Breast epithelium (tissue), 3 donors: ENCODE results near the gene HDAC8.
"Not testable (repeated sequence)": the region's sequence is repeated elsewhere in the genome, so short reads cannot be mapped to it uniquely, and the experiment has no call there.

Experiments used
- CTCF ChIP-seq, 3 donors: fragments of 450-650 bp; IDR thresholded peaks; one replicate each; pipeline ENCODE4 v1.5.1; 2016 to 2017; ENCODE audit warnings: antibody characterized with exemption in 3 of 3, mild to moderate bottlenecking in 3 of 3, moderate library complexity in 3 of 3
- POLR2AphosphoS5 ChIP-seq, 3 donors: sonication (generic); formaldehyde crosslinking; IDR thresholded peaks; one replicate each; pipeline ENCODE4 v1.6.1; 2017; ENCODE audit warnings: antibody characterized with exemption in 3 of 3

DNA sequence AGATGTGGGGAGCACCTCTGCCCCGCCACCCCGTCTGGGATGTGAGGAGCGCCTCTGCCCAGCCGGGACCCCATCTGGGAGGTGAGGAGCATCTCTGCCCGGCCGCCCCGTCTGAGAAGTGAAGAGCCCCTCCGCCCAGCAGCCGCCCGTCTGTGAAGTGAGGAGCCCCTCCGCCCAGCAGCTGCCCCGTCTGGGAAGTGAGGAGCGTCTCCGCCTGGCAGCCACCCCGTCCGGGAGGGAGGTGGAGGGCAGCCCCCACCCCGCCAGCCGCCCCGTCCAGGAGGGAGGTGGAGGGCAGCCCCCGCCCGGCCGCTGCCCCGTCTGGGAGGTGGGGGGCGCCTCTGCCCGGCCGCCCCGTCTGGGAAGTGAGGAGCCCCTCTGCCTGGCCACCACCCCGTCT lies 13.0 kb downstream of the HDAC8 start:
- TF ChIP-seq CTCF, POLR2AphosphoS5 (IDR thresholded peaks at IDR 0.05): not testable (repeated sequence)
